Vagina (tissue), 2 donors: ENCODE measurements around the gene ZDHHC22.

Experiments
- POLR2A ChIP-seq, 2 donors: fragments of 450-650 bp; IDR thresholded peaks; one replicate each; pipeline ENCODE4 v1.6.1; 2017; ENCODE audit warnings: antibody characterized with exemption in 2 of 2, mild to moderate bottlenecking in 2 of 2, moderate library complexity in 2 of 2
- TF ChIP-seq, protein P1 (sequence below), 3 experiments: fragments of 450-650 bp in 2 of 3; fragments of 200-600 bp in 1 of 3; sonication (generic) in 1 of 3; IDR thresholded peaks; one replicate each; pipeline ENCODE4 v1.5.1; 2017 to 2019; ENCODE audit warnings: antibody characterized with exemption in 3 of 3, mild to moderate bottlenecking in 2 of 3, moderate library complexity in 2 of 3

DNA sequence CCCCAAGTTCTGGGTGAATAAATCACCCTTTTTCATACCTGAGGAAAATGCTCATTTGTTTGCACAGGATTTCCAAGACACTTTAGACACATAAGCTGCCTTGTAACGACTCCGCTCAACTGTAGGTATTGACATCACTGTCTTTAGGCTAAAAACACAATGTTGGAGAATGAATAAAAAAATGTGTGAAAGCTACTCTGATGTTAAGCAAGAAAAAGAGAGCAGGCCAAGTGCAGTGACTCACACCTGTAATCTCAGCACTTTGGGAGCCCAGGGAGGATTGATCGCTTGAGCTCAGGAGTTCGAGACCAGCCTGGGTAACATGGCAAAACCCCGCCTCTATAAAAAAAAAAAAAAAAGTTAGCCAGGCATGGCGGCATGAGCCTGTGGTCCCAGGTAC, 54.6 kb downstream of the ZDHHC22 start:
- TF ChIP-seq, protein P1, sequence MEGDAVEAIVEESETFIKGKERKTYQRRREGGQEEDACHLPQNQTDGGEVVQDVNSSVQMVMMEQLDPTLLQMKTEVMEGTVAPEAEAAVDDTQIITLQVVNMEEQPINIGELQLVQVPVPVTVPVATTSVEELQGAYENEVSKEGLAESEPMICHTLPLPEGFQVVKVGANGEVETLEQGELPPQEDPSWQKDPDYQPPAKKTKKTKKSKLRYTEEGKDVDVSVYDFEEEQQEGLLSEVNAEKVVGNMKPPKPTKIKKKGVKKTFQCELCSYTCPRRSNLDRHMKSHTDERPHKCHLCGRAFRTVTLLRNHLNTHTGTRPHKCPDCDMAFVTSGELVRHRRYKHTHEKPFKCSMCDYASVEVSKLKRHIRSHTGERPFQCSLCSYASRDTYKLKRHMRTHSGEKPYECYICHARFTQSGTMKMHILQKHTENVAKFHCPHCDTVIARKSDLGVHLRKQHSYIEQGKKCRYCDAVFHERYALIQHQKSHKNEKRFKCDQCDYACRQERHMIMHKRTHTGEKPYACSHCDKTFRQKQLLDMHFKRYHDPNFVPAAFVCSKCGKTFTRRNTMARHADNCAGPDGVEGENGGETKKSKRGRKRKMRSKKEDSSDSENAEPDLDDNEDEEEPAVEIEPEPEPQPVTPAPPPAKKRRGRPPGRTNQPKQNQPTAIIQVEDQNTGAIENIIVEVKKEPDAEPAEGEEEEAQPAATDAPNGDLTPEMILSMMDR (IDR thresholded peaks at IDR 0.05) = no peak
- TF ChIP-seq POLR2A (IDR thresholded peaks at IDR 0.05) = no peak
